ENCODE data around the gene TMC1. TPM values are rescaled to one million over a fixed set of nuclear protein-coding genes. Genes with fewer than 3 reads are reported as not detected.

Gene TMC1
- total and polyA plus RNA-seq, 11 donors: 0.07 to 0.75 (median 0.33) TPM; not detected in 5

GRCh38 chr9:72875221-72875620 lies 353.8 kb downstream of the TMC1 start:
- Histone ChIP-seq H3K27ac (no peak overlapping the region), H3K9me3 (peaks cover 0 to 8% (median 0%) of the 10 kb centered on the region in 12 donors), H3K27me3 (no peaks in the 10 kb centered on the region), H3K4me3 (no peak overlapping the region), H3K36me3 (no peaks in the 10 kb centered on the region), H3K4me1 (peaks cover 0 to 20% (median 3%) of the 10 kb centered on the region in 12 donors)
- no peak for ATAC-seq
- no peak for TF ChIP-seq CTCF (IDR thresholded peaks at IDR 0.05)
- TF ChIP-seq POLR2A (IDR thresholded peaks at IDR 0.05): no peak
- intact Hi-C loops (cut with DNase I): loop anchor here in 1 of 10 donors (10.0 kb wide), 1 partner anchor 310 kb away; no protein-coding TSS in a partner anchor
- no peak for DNase-seq

- Histone ChIP-seq H3K36me3 (no peaks in the 10 kb centered on the region), H3K27ac (no peak overlapping the region), H3K4me3 (no peak overlapping the region), H3K27me3 (no peaks in the 10 kb centered on the region), H3K4me1 (peaks cover 0 to 16% (median 0%) of the 10 kb centered on the region in 12 donors), H3K9me3 (peaks cover 0 to 8% (median 0%) of the 10 kb centered on the region in 12 donors)
- WGBS, 4 donors: 64 to 73% (median 68%) methylated on average over 2 of the region's 2 CpGs
- intact Hi-C loops (cut with DNase I): no loop called here
- no peak for ATAC-seq
- no peak for TF ChIP-seq CTCF (IDR thresholded peaks at IDR 0.05)
- no peak for TF ChIP-seq POLR2A (IDR thresholded peaks at IDR 0.05)
- no peak for DNase-seq
Measured at GRCh38 chr9:72880821-72881220, 359.4 kb downstream of the TMC1 start.

GRCh38 chr9:72882117-72882775 lies 360.8 kb downstream of the TMC1 start:
- 67 to 75% (median 71%) methylated on average over 6 of the region's 6 CpGs for WGBS, 4 donors
- Histone ChIP-seq H3K4me1 (peaks cover 0 to 16% (median 0%) of the 10 kb centered on the region in 12 donors), H3K27ac (peak overlapping the region in 11 of 12 donors; percentile 24 to 89 (median 72)), H3K9me3 (peaks cover 0 to 8% (median 0%) of the 10 kb centered on the region in 12 donors), H3K27me3 (no peaks in the 10 kb centered on the region), H3K4me3 (no peak overlapping the region), H3K36me3 (no peaks in the 10 kb centered on the region)
- peak; percentile 95 to 100 (median 99) for ATAC-seq
- TF ChIP-seq CTCF (IDR thresholded peaks at IDR 0.05) (no peak), POLR2A (IDR thresholded peaks at IDR 0.05) (no peak)
- intact Hi-C loops (cut with DNase I): no loop called here
- peak; percentile 67 to 82 (median 74) for DNase-seq

- Histone ChIP-seq H3K36me3 (no peaks in the 10 kb centered on the region), H3K4me1 (peaks cover 0 to 16% (median 0%) of the 10 kb centered on the region in 12 donors), H3K9me3 (peaks cover 0 to 2% (median 0%) of the 10 kb centered on the region in 12 donors), H3K27me3 (no peaks in the 10 kb centered on the region), H3K27ac (no peak overlapping the region), H3K4me3 (no peak overlapping the region)
- intact Hi-C loops (cut with DNase I): no loop called here
- no peak for TF ChIP-seq CTCF (IDR thresholded peaks at IDR 0.05)
- no peak for TF ChIP-seq POLR2A (IDR thresholded peaks at IDR 0.05)
- ATAC-seq (no peak), DNase-seq (no peak)
- 78 to 92% (median 89%) methylated on average over 3 of the region's 3 CpGs for WGBS, 4 donors
Measured at GRCh38 chr9:72883875-72884274, 362.5 kb downstream of the TMC1 start.
